HPDE6-E6E7 (cell line): ENCODE results near the gene ARPC1B.
"Not testable (repeated sequence)": the region's sequence is repeated elsewhere in the genome, so short reads cannot be mapped to it uniquely, and the experiment has no call there.

Source experiments
- DNase-seq: peaks from one replicate; pipeline ENCODE4 v3.0.0; 2011; ENCODE audit warnings: missing footprints; ENCODE audit errors: extremely low spot score

Gene ARPC1B

GRCh38 chr7:99409806-99410205, 35.3 kb downstream of the ARPC1B start:
- DNase-seq = no peak

DNA sequence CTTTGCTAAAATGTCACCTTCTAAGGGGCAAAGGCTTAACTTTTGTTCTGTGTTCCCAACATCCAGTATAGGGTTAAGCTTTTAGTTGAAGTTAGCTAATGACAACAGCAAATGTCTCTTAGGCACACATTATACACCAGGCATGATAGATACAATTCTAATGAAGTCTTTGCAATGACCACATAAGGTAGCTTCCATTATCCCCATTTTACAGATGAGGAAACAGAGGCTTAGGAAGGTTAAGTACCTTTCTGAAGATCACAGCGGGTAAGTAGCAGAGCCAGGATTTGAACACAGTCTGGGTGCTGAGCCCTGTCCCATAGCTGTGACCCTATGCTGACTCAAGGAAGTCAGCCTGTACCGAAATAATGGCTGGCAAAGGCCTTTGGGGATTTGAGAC, 36.1 kb downstream of the ARPC1B start:
- no peak for DNase-seq

- DNase-seq = not testable (repeated sequence)
These were observed 41.1 kb downstream of the ARPC1B start for GRCh38 chr7:99415513-99416127.

GRCh38 chr7:99418260-99418659, 43.7 kb downstream of the ARPC1B start:
- no peak for DNase-seq

DNA sequence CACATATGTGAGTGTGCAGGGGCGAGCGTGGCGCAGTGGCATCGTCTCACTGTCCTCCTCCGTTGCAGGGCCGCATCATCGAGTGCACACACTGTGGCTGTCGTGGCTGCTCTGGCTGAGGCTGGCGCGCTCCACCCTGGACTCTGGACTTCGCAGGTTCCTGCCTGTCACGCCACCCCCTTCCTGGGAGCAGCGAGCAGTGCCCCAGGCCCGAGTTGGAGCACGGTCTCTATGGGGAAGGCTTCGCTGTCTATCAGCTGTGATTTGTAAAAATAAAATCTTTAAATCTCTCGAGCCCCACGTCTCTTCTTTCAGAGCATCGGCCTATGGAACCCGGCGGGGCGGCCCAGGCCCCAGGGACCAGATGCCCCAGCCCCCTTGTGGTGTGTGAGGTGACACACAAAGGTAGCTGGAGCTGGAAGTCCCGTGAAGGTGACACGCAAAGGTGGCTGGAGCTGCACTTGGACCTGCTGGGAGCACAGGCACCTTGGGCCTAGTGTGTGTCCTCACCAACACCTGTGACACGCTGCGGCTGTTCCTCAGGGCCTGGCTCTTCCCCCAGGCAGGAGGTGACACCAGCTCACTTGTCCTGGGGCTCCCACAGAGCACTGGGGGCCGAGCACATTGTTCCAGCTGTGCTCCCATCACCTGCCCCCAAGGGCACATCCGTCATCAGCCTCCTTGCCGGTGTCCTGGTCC, 44.9 kb downstream of the ARPC1B start:
- DNase-seq = no peak

GRCh38 chr7:99420213-99420612, 45.7 kb downstream of the ARPC1B start:
- DNase-seq = no peak

DNA sequence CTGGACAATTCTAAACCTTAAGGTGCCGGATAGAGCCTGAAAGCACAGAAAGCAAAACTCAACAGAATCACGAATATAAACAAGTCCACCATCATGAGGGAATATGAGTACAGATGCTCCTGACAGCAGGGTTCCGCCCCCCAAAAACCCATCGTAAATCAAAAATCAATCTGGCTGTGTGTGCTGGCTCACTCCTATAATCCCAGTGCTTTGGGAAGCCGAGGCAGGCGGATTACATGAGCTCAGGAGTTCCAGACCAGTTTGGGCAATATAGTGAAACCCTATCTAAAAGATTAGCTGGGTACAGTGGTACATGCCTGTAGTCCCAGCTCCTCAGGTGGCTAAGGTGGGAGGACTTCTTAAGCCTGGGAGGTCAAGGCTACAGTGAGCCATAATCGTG, 46.5 kb downstream of the ARPC1B start:
- no peak for DNase-seq

- DNase-seq = no peak
These were observed 47.7 kb downstream of the ARPC1B start for GRCh38 chr7:99422186-99422585.

DNA sequence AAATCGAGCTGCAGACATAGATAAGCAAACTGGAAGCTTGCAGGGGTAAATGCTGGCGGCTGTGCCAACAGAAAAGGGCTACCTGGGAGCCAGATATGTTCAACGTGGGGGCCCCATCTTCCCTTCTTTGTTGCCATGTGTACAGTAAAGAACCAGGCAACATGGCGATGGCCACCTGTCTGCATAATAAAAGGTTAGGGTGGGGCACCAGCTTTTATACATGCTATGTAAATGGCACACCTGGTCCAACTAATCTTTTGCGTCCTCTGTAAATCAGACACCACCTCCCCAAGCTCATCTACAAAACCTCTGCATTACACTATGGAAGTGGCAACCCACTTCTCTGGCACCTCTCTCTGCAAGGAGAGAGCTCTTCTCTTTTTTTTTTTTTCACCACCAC, 48.1 kb downstream of the ARPC1B start:
- no peak for DNase-seq

- DNase-seq = no peak
These were observed 50.6 kb downstream of the ARPC1B start for GRCh38 chr7:99424932-99425730.

- DNase-seq = no peak
These were observed 54.5 kb downstream of the ARPC1B start for GRCh38 chr7:99428972-99429566.

GRCh38 chr7:99429756-99430155, 55.2 kb downstream of the ARPC1B start:
- DNase-seq = no peak

DNA sequence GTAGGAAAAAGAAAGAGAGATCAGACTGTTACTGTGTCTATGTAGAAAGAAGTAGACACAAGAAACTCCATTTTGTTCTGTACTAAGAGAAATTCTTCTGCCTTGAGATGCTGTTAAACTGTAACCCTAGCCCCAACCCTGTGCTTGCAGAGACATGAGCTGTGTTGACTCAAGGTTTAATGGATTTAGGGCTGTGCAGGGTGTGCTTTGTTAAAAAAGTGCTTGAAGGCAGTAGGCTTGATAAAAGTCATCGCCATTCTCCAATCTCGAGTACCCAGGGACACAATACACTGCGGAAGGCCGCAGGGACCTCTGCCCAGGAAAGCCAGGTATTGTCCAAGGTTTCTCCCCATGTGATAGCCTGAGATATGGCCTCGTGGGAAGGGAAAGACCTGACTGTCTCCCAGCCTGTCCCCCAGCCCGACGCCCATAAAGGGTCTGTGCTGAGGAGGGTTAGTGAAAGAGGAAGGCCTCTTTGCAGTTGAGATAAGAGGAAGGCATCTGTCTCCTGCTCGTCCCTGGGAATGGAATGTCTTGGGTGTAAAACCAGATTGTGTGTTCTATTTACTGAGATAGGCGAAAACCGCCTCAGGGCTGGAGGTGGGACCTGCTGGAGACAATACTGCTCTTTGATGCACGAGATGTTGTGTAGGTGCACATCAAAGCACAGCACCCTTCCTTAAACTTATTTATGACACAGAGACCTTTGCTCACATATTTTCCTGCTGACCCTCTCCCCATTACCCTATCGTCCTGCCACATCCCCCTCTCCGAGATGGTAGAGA, 57.4 kb downstream of the ARPC1B start:
- DNase-seq = not testable (repeated sequence)

DNA sequence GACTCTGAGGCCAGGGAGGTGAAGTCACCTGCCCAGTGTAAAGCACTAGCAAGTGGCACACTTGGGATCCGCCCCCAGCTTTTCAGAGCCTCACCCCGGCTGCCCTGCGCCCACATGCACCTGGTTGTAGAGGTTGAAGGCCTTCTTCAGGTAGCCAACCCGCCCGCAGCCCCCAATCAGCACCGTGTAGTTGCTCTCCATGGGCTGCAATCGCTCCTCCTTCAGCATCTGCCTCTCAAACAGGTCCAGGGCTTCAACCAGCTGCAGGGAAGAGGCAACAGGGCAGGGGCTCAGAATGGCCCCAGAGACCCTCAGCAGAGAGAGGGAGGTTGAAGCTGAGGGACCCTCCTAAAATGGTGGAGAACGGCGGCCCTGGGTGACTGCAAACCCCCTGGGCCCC, 58.6 kb downstream of the ARPC1B start:
- no peak for DNase-seq

DNA sequence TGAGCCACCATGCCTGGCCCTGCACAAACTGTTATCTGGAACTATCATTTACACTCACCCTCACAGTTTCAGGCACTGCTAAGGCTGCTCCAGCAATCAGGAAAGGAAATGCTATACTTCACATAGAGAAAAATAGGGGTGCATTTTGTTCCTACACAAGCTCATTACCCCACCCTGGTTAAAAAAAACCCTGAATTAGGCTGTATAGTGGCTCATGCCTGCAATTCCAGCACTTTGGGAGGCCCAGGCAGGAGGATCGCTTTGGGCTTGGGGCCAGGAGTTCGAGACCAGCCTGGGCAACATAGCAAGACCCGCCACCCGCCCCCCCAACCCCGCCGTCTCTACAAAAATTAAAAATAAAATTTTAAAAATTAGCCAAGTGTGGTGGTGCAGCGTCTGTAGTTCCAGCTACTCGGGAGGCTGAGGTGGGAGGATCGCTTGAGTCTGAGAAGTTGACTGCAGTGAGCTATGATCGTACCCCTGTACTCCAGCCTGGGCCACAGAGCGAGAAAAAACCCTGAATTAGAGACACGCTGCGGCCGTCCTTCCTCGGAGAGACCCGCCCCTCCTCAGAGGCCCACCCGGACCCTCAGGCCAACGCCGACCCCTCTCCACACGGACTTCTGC, 63.5 kb downstream of the ARPC1B start:
- DNase-seq = no peak

GRCh38 chr7:99438573-99439480, 64.3 kb downstream of the ARPC1B start, which contains the start of the genes CPSF4 and PTCD1:
Gene CPSF4, plus strand, starts transcription at chr7:99438943. Its CDS starts 140 bp downstream, at chr7:99439083.
Gene PTCD1, minus strand, starts transcription at chr7:99438798. Its CDS starts 3,556 bp downstream, at chr7:99435242.
- DNase-seq = peak; percentile 99

- DNase-seq = no peak
These were observed 65.7 kb downstream of the ARPC1B start for GRCh38 chr7:99440195-99440594.
